IMR-90 (cell line): ENCODE results near the gene NCKAP5. TPM values are rescaled to one million over a fixed set of nuclear protein-coding genes. Genes with fewer than 3 reads are reported as not detected.

Experiments
- ATAC-seq: fragments of 200-7000 bp; cut with Tn5 transposase; 2 replicates; pipeline ENCODE4 v1.9.1; 2020; ENCODE audit warnings: low read depth, mild to moderate bottlenecking, moderate library complexity
- BruUV-seq: library from RNA; stranded (reverse); fragments of 400-500 nt; replicated peaks from 2 replicates; lab custom pipeline; 2021; lab: Mats Ljungman, UMichigan
- CTCF ChIA-PET: fragments of 300-600 bp; formaldehyde crosslinking; extraction: SDS; loops from one replicate; lab custom pipeline; 2021; ENCODE audit warnings: antibody characterized with exemption; lab: Yijun Ruan, JAX
- POLR2A ChIA-PET: fragments of 300-600 bp; sonication (Branson Sonifier 250); formaldehyde crosslinking; loops from one replicate; lab custom pipeline; 2022; ENCODE audit warnings: antibody characterized with exemption; ENCODE audit not compliant: unreplicated experiment; lab: Charles Lee
- DNase-seq: peaks from one replicate; pipeline ENCODE4 v3.0.0; 2013
- H2AFZ ChIP-seq: replicated peaks from 2 replicates; pipeline ENCODE3; 2013; ENCODE audit warnings: low read length, mild to moderate bottlenecking; ENCODE audit not compliant: poor library complexity
- H2AK5ac ChIP-seq: 2 replicates; pipeline ENCODE4 v1.6.1; 2013; ENCODE audit warnings: low read depth, low read length, inconsistent platforms
- H2AK9ac ChIP-seq: replicated peaks from 2 replicates; pipeline ENCODE3; 2013; ENCODE audit warnings: mild to moderate bottlenecking, low read depth, low read length, moderate library complexity; ENCODE audit not compliant: poor library complexity
- H2BK120ac ChIP-seq: 2 replicates; pipeline ENCODE4 v1.6.1; 2013; ENCODE audit warnings: low read depth, low read length, inconsistent platforms
- H2BK15ac ChIP-seq: 3 replicates; pipeline ENCODE4 v1.6.1; 2013; ENCODE audit warnings: low read depth, low read length, inconsistent platforms
- H2BK20ac ChIP-seq: 2 replicates; pipeline ENCODE4 v1.6.1; 2013; ENCODE audit warnings: low read depth, mild to moderate bottlenecking, inconsistent platforms, low read length, moderate library complexity
- H2BK5ac ChIP-seq: 2 replicates; pipeline ENCODE4 v1.6.1; 2013; ENCODE audit warnings: mild to moderate bottlenecking, low read depth, low read length, inconsistent platforms; ENCODE audit not compliant: poor library complexity, severe bottlenecking
- H3K14ac ChIP-seq: replicated peaks from 2 replicates; pipeline ENCODE4 v1.6.1; 2013; ENCODE audit warnings: low read depth, low read length, inconsistent platforms
- H3K18ac ChIP-seq: 2 replicates; pipeline ENCODE4 v1.6.1; 2013; ENCODE audit warnings: low read depth, low read length, control low read depth
- H3K23ac ChIP-seq: 2 replicates; pipeline ENCODE4 v1.6.1; 2013; ENCODE audit warnings: low read depth, low read length, inconsistent platforms
- H3K27ac ChIP-seq: 2 replicates; pipeline ENCODE4 v1.5.1; 2013; ENCODE audit warnings: mild to moderate bottlenecking, control low read depth, low read length; ENCODE audit not compliant: insufficient read depth
- H3K27me3 ChIP-seq: 2 replicates; pipeline ENCODE4 v1.6.1; 2013; ENCODE audit warnings: low read length; ENCODE audit not compliant: control insufficient read depth, insufficient read depth
- H3K36me3 ChIP-seq: 2 replicates; pipeline ENCODE4 v1.6.1; 2013; ENCODE audit warnings: low read length, mixed read lengths; ENCODE audit not compliant: control insufficient read depth, insufficient read depth
- H3K4ac ChIP-seq: 2 replicates; pipeline ENCODE4 v1.6.1; 2013; ENCODE audit warnings: low read depth, low read length, inconsistent platforms
- H3K4me1 ChIP-seq: 2 replicates; pipeline ENCODE4 v1.6.1; 2013; ENCODE audit warnings: low read length, mixed read lengths; ENCODE audit not compliant: control insufficient read depth, insufficient read depth
- H3K4me2 ChIP-seq: 2 replicates; pipeline ENCODE4 v1.6.1; 2013; ENCODE audit warnings: low read depth, mild to moderate bottlenecking, control low read depth, low read length, moderate library complexity
- H3K4me3 ChIP-seq: 2 replicates; pipeline ENCODE4 v1.5.1; 2013; ENCODE audit warnings: low read depth, mild to moderate bottlenecking, control low read depth, low read length, moderate library complexity; ENCODE audit not compliant: insufficient read depth
- H3K56ac ChIP-seq: 2 replicates; pipeline ENCODE4 v1.6.1; 2013; ENCODE audit warnings: low read length, inconsistent platforms; ENCODE audit not compliant: insufficient read depth; ENCODE audit errors: extremely low read depth
- H3K79me1 ChIP-seq, 2 experiments: 2 replicates each; pipeline ENCODE4 v1.6.1; 2013; ENCODE audit warnings: low read length in 2 of 2, inconsistent platforms in 1 of 2, low read depth in 1 of 2
- H3K9ac ChIP-seq: 2 replicates; pipeline ENCODE4 v1.6.1; 2013; ENCODE audit warnings: low read depth, low read length, control low read depth
- H3K9me1 ChIP-seq: 2 replicates; pipeline ENCODE4 v1.6.1; 2013; ENCODE audit warnings: low read length, inconsistent platforms; ENCODE audit not compliant: insufficient read depth
- H3K9me3 ChIP-seq: 2 replicates; pipeline ENCODE4 v1.6.1; 2013; ENCODE audit warnings: low read length; ENCODE audit not compliant: control insufficient read depth, insufficient read depth
- H4K20me1 ChIP-seq: 2 replicates; pipeline ENCODE4 v1.6.1; 2013; ENCODE audit warnings: low read length, inconsistent platforms; ENCODE audit not compliant: insufficient read depth
- H4K5ac ChIP-seq: 2 replicates; pipeline ENCODE4 v1.6.1; 2013; ENCODE audit warnings: mild to moderate bottlenecking, low read depth, low read length, control low read depth
- H4K8ac ChIP-seq, 2 experiments: 2 replicates each; pipeline ENCODE4 v1.6.1; 2013; ENCODE audit warnings: low read depth in 2 of 2, low read length in 2 of 2, control low read depth in 1 of 2, inconsistent platforms in 1 of 2
- H4K91ac ChIP-seq: 2 replicates; pipeline ENCODE4 v1.6.1; 2013; ENCODE audit warnings: low read depth, low read length, inconsistent platforms; ENCODE audit not compliant: insufficient read depth
- BHLHE40 ChIP-seq: fragments of 150-350 bp; IDR thresholded peaks from 2 replicates; pipeline ENCODE4 v1.6.1; 2016; ENCODE audit warnings: mild to moderate bottlenecking, low read depth, low read length
- CEBPB ChIP-seq: IDR thresholded peaks from 2 replicates; pipeline ENCODE4 v1.6.1; 2012; ENCODE audit warnings: low read depth, low read length, improper control_type of control experiment
- MAFK ChIP-seq: IDR thresholded peaks from 2 replicates; pipeline ENCODE4 v1.6.1; 2012; ENCODE audit warnings: low read depth, low read length, improper control_type of control experiment
- MAZ ChIP-seq: IDR thresholded peaks from 2 replicates; pipeline ENCODE4 v1.6.1; 2012; ENCODE audit warnings: low read depth, mild to moderate bottlenecking, low read length, improper control_type of control experiment, moderate library complexity, borderline replicate concordance
- MXI1 ChIP-seq: IDR thresholded peaks from 2 replicates; pipeline ENCODE4 v1.6.1; 2012; ENCODE audit warnings: low read depth, mild to moderate bottlenecking, low read length, moderate library complexity, borderline replicate concordance
- NFE2L2 ChIP-seq: fragments of 150-350 bp; IDR thresholded peaks from 2 replicates; pipeline ENCODE4 v1.6.1; 2016; ENCODE audit warnings: low read depth, mild to moderate bottlenecking, low read length
- POLR2A ChIP-seq: IDR thresholded peaks from 2 replicates; pipeline ENCODE4 v1.6.1; 2012; ENCODE audit warnings: mild to moderate bottlenecking, low read depth, low read length
- RAD21 ChIP-seq: IDR thresholded peaks from 2 replicates; pipeline ENCODE4 v1.6.1; 2012; ENCODE audit warnings: low read length, improper control_type of control experiment
- RCOR1 ChIP-seq: IDR thresholded peaks from 2 replicates; pipeline ENCODE4 v1.6.1; 2012; ENCODE audit warnings: mild to moderate bottlenecking, low read length, improper control_type of control experiment; ENCODE audit not compliant: insufficient replicate concordance
- RFX5 ChIP-seq: IDR thresholded peaks from 2 replicates; pipeline ENCODE4 v1.8.0; 2012; ENCODE audit warnings: low read depth, mild to moderate bottlenecking, low read length, moderate library complexity
- SMC3 ChIP-seq: fragments of 150-350 bp; IDR thresholded peaks from 2 replicates; pipeline ENCODE4 v1.6.1; 2016; ENCODE audit warnings: low read depth, mild to moderate bottlenecking, antibody characterized with exemption, low read length, moderate library complexity
- WGBS, 2 experiments: methylation state at CpG; one replicate each; pipeline versions ENCODE4 v1.1.5 to v1.1.7; 2013; ENCODE audit warnings: missing lambda C conversion rate in 2 of 2; ENCODE audit not compliant: insufficient read length in 1 of 2; ENCODE audit errors: extremely low coverage in 2 of 2; 5-methylcytosine and 5-hydroxymethylcytosine counted together
- dilution Hi-C: fragments of 300-500 bp; cut with HindIII; formaldehyde crosslinking; loops from one replicate; pipeline ENCODE4 v1.14.3; 2018; ENCODE audit warnings: low sequenced_read_pairs; ENCODE audit not compliant: unreplicated experiment
- in situ Hi-C: fragments of 300-500 bp; cut with MboI; formaldehyde crosslinking; loops from 3 replicates; pipeline ENCODE4 v1.14.3; 2019; ENCODE audit warnings: low sequenced_read_pairs, inconsistent platforms, mixed read lengths
- intact Hi-C: fragments of 100-400 bp; cut with micrococcal nuclease; formaldehyde crosslinking; loops from 2 replicates; pipeline ENCODE4 v1.10.0; 2022
- polyA plus RNA-seq, 3 experiments: library from polyadenylated mRNA; depleted of rRNA; stranded (reverse); fragments of >200 nt; gene quantifications; 2 replicates each; pipeline ENCODE4 v1.2.3, GENCODE V29; 2012; ENCODE audit warnings: low replicate concordance in 1 of 3
- total RNA-seq: library from RNA; depleted of rRNA; stranded (reverse); fragments of >200 nt; gene quantifications from 2 replicates; pipeline ENCODE4 v1.2.3, GENCODE V29; 2012
- TF ChIP-seq, protein P1 (sequence below): conservative IDR thresholded peaks from 2 replicates; pipeline ENCODE4 v1.5.1; 2012; ENCODE audit warnings: mild to moderate bottlenecking, low read depth, low read length, improper control_type of control experiment
- TF ChIP-seq, protein P2 (sequence below): fragments of 150-350 bp; IDR thresholded peaks from 2 replicates; pipeline ENCODE4 v1.6.1; 2017; ENCODE audit warnings: mild to moderate bottlenecking, antibody characterized with exemption, low read length, low read depth
- TF ChIP-seq, protein P3 (sequence below): fragments of 150-350 bp; IDR thresholded peaks from 2 replicates; pipeline ENCODE4 v1.6.1; 2016; ENCODE audit warnings: low read depth, mild to moderate bottlenecking, low read length, moderate library complexity, borderline replicate concordance

Gene NCKAP5
- total and polyA plus RNA-seq, 2 of the 4 experiments (the other 2 are of a cell fraction): 2.7 to 3.9 TPM

DNA sequence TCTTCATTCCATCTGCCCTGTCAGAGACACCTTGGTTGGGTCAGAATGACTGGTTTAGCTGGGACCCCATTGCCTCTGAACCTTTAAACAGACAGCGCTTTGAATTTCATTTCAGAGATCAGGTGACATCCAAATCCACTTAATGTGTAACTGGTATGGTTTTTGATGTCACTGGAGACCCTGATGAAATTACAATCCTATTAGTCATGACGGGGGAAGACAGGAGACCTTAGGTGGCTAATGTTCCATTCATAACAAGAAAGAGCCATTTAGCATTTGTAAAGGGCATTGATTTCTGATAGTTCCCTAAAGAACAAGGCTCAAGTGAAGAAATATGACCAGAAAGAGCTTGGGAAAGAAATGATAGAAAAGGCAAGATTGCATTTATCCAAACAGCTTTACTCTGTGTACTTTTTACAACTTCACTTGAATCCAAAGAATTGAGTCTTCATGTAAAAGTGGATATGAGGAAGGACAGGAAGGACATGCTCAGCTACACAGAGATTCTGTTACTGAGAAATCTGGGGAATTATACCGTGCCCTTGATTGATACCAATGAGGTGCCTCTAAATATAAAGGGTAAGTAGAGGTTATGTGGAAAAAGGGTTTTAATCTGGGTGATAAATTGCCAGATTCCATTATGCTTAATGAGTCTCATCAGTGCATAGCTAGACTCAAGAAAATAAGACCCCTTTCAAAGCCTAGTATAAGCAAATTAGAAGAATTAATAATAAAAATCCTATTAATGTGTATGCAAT, 198.2 kb downstream of the NCKAP5 start:
- Histone ChIP-seq H2AK9ac (no peak overlapping the region), H4K5ac (no peak overlapping the region), H3K9me1 (peaks cover 2% of the 10 kb centered on the region; the same call in 1 of the 2 replicates), H3K79me1 (peaks cover 0 to 2% of the 10 kb centered on the region in 2 experiments; a peak in 1 of 4 replicates), H4K91ac (no peak overlapping the region), H3K36me3 (no peaks in the 10 kb centered on the region), H2AFZ (no peak overlapping the region), H3K4me1 (no peaks in the 10 kb centered on the region; the same call in 1 of the 2 replicates), H3K4ac (no peak overlapping the region), H3K18ac (peak overlapping the region; percentile 36; the same call in 1 of the 2 replicates), H3K4me3 (no peak overlapping the region), H3K9ac (no peak overlapping the region), H3K27me3 (no peaks in the 10 kb centered on the region), H2BK20ac (no peak overlapping the region; the same call in 1 of the 2 replicates), H3K56ac (no peak overlapping the region), H2AK5ac (no peak overlapping the region), H2BK5ac (no peak overlapping the region), H2BK120ac (no peak overlapping the region), H3K23ac (no peak overlapping the region), H3K4me2 (no peak overlapping the region), H2BK15ac (no peak overlapping the region; the same call in 2 of the 3 replicates), H4K8ac (no peak overlapping the region), H3K27ac (no peak overlapping the region), H4K20me1 (no peaks in the 10 kb centered on the region), H3K9me3 (no peaks in the 10 kb centered on the region), H3K14ac (no peak overlapping the region)
- TF ChIP-seq, protein P1, sequence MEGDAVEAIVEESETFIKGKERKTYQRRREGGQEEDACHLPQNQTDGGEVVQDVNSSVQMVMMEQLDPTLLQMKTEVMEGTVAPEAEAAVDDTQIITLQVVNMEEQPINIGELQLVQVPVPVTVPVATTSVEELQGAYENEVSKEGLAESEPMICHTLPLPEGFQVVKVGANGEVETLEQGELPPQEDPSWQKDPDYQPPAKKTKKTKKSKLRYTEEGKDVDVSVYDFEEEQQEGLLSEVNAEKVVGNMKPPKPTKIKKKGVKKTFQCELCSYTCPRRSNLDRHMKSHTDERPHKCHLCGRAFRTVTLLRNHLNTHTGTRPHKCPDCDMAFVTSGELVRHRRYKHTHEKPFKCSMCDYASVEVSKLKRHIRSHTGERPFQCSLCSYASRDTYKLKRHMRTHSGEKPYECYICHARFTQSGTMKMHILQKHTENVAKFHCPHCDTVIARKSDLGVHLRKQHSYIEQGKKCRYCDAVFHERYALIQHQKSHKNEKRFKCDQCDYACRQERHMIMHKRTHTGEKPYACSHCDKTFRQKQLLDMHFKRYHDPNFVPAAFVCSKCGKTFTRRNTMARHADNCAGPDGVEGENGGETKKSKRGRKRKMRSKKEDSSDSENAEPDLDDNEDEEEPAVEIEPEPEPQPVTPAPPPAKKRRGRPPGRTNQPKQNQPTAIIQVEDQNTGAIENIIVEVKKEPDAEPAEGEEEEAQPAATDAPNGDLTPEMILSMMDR: no peak
- TF ChIP-seq SMC3: no peak
- TF ChIP-seq BHLHE40: no peak
- no peak for TF ChIP-seq MXI1
- no peak for TF ChIP-seq POLR2A
- no peak for TF ChIP-seq MAFK
- TF ChIP-seq, protein P2, sequence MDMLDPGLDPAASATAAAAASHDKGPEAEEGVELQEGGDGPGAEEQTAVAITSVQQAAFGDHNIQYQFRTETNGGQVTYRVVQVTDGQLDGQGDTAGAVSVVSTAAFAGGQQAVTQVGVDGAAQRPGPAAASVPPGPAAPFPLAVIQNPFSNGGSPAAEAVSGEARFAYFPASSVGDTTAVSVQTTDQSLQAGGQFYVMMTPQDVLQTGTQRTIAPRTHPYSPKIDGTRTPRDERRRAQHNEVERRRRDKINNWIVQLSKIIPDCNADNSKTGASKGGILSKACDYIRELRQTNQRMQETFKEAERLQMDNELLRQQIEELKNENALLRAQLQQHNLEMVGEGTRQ: no peak
- no peak for TF ChIP-seq CEBPB
- TF ChIP-seq NFE2L2: no peak
- TF ChIP-seq, protein P3, sequence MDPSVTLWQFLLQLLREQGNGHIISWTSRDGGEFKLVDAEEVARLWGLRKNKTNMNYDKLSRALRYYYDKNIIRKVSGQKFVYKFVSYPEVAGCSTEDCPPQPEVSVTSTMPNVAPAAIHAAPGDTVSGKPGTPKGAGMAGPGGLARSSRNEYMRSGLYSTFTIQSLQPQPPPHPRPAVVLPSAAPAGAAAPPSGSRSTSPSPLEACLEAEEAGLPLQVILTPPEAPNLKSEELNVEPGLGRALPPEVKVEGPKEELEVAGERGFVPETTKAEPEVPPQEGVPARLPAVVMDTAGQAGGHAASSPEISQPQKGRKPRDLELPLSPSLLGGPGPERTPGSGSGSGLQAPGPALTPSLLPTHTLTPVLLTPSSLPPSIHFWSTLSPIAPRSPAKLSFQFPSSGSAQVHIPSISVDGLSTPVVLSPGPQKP: no peak
- no peak for TF ChIP-seq RCOR1
- TF ChIP-seq RAD21: no peak
- no peak for TF ChIP-seq RFX5
- no peak for TF ChIP-seq MAZ
- DNase-seq (no peak), ATAC-seq (no peak)
- WGBS, 2 experiments: no CpG with 5 or more reads among the region's 3 CpGs
- BruUV-seq: no TSS peak
- dilution Hi-C loops: no loop called here
- in situ Hi-C loops: no loop called here
- intact Hi-C loops: no loop called here
- POLR2A ChIA-PET: no interaction called here
- CTCF ChIA-PET: no interaction called here
